RWPE2 (cell line): ENCODE results near the gene SLC2A2.

Experiments used
- ATAC-seq: fragments of 200-7000 bp; cut with Tn5 transposase; 3 replicates; pipeline ENCODE4 v1.9.1; 2021; ENCODE audit warnings: low read depth
- DNase-seq: peaks from one replicate; pipeline ENCODE4 v3.0.0-alpha.2; 2020; ENCODE audit warnings: low spot score
- H3K27ac ChIP-seq: fragments of 450-650 bp; 2 replicates; pipeline ENCODE4 v1.5.1; 2017; ENCODE audit warnings: mild to moderate bottlenecking; ENCODE audit not compliant: poor library complexity, severe bottlenecking
- H3K27me3 ChIP-seq: fragments of 250-450 bp; sonication (Bioruptor Pico); 2 replicates; pipeline ENCODE4 v1.5.1; 2021; ENCODE audit warnings: mild to moderate bottlenecking, moderate library complexity; ENCODE audit not compliant: insufficient read depth, poor library complexity, severe bottlenecking
- H3K36me3 ChIP-seq: fragments of 250-450 bp; sonication (Bioruptor Pico); 2 replicates; pipeline ENCODE4 v1.5.1; 2020; ENCODE audit warnings: low read depth, mild to moderate bottlenecking, moderate library complexity
- H3K4me1 ChIP-seq: fragments of 250-450 bp; sonication (Bioruptor Pico); 2 replicates; pipeline ENCODE4 v1.5.1; 2021; ENCODE audit warnings: mild to moderate bottlenecking, moderate library complexity; ENCODE audit not compliant: insufficient read depth, poor library complexity, severe bottlenecking
- H3K4me3 ChIP-seq: fragments of 250-450 bp; sonication (Bioruptor Pico); 2 replicates; pipeline ENCODE4 v1.5.1; 2021; ENCODE audit warnings: mild to moderate bottlenecking, moderate library complexity; ENCODE audit not compliant: severe bottlenecking
- H3K9me3 ChIP-seq: fragments of 250-450 bp; sonication (Bioruptor Pico); 2 replicates; pipeline ENCODE4 v1.5.1; 2021; ENCODE audit warnings: mild to moderate bottlenecking, moderate library complexity; ENCODE audit not compliant: severe bottlenecking
- CTCF ChIP-seq: fragments of 450-650 bp; IDR thresholded peaks from one replicate; pipeline ENCODE4 v1.5.1; 2017; ENCODE audit warnings: mild to moderate bottlenecking, moderate library complexity; ENCODE audit not compliant: poor library complexity, severe bottlenecking

The SLC2A2 gene

GRCh38 chr3:171057072-171057471 is 30.6 kb upstream of the SLC2A2 start:
- H3K9me3 ChIP-seq = no peaks in the 10 kb centered on the region
- TF ChIP-seq CTCF = no peak
- no peak overlapping the region for H3K27ac ChIP-seq
- H3K36me3 ChIP-seq = no peaks in the 10 kb centered on the region
- peaks cover 12% of the 10 kb centered on the region for H3K4me1 ChIP-seq
- ATAC-seq (no peak), DNase-seq (no peak)
- no peaks in the 10 kb centered on the region for H3K27me3 ChIP-seq
- H3K4me3 ChIP-seq = no peak overlapping the region

- H3K4me1 ChIP-seq = peaks cover 12% of the 10 kb centered on the region
- no peak for DNase-seq
- H3K27me3 ChIP-seq = no peaks in the 10 kb centered on the region
- TF ChIP-seq CTCF = no peak
- ATAC-seq = peak; percentile 73; the same call in 2 of the 3 replicates
- H3K36me3 ChIP-seq = no peaks in the 10 kb centered on the region
- H3K9me3 ChIP-seq = no peaks in the 10 kb centered on the region
- no peak overlapping the region for H3K4me3 ChIP-seq
- no peak overlapping the region for H3K27ac ChIP-seq
Measured at GRCh38 chr3:171056528-171056927, 30.0 kb upstream of the SLC2A2 start.

- Histone ChIP-seq H3K36me3 (no peaks in the 10 kb centered on the region), H3K27ac (no peak overlapping the region), H3K4me3 (no peak overlapping the region), H3K27me3 (no peaks in the 10 kb centered on the region), H3K9me3 (no peaks in the 10 kb centered on the region), H3K4me1 (peaks cover 12% of the 10 kb centered on the region)
- peak; percentile 75 for ATAC-seq
- DNase-seq = no peak
- no peak for TF ChIP-seq CTCF
Measured at GRCh38 chr3:171055336-171056178, 29.0 kb upstream of the SLC2A2 start.

- no peak for TF ChIP-seq CTCF
- DNase-seq (no peak), ATAC-seq (no peak)
- no peak overlapping the region for H3K4me3 ChIP-seq
- H3K9me3 ChIP-seq = no peaks in the 10 kb centered on the region
- no peaks in the 10 kb centered on the region for H3K27me3 ChIP-seq
- no peak overlapping the region for H3K27ac ChIP-seq
- H3K4me1 ChIP-seq = peaks cover 12% of the 10 kb centered on the region
- no peaks in the 10 kb centered on the region for H3K36me3 ChIP-seq
Measured at GRCh38 chr3:171054921-171055320, 28.4 kb upstream of the SLC2A2 start.

- H3K4me3 ChIP-seq = no peak overlapping the region
- peaks cover 12% of the 10 kb centered on the region for H3K4me1 ChIP-seq
- no peak for DNase-seq
- H3K36me3 ChIP-seq = no peaks in the 10 kb centered on the region
- no peak for ATAC-seq
- no peaks in the 10 kb centered on the region for H3K27me3 ChIP-seq
- no peaks in the 10 kb centered on the region for H3K9me3 ChIP-seq
- no peak for TF ChIP-seq CTCF
- no peak overlapping the region for H3K27ac ChIP-seq
Measured at GRCh38 chr3:171054231-171054630, 27.7 kb upstream of the SLC2A2 start.
